Ascending aorta (tissue), 2 donors: Measurements from ENCODE around the gene USP30. TPM values are rescaled to one million over a fixed set of nuclear protein-coding genes. Genes with fewer than 3 reads are reported as not detected.

Source experiments
- DNase-seq, 2 donors: peaks; one replicate each; pipeline ENCODE4 v3.0.0-alpha.2; 2019; ENCODE audit warnings: low spot score in 2 of 2
- H3K27ac ChIP-seq, 2 donors: fragments of 200-600 bp; sonication (generic); one replicate each; pipeline ENCODE4 v1.5.1; 2016 to 2017; ENCODE audit warnings: mild to moderate bottlenecking in 1 of 2
- H3K27me3 ChIP-seq: fragments of 200-600 bp; sonication (generic); one replicate; pipeline ENCODE4 v1.5.1; 2017
- H3K36me3 ChIP-seq, 2 donors: fragments of 200-600 bp; sonication (generic); one replicate each; pipeline ENCODE4 v1.5.1; 2016
- H3K4me1 ChIP-seq, 2 donors: fragments of 200-600 bp; sonication (generic); one replicate each; pipeline ENCODE4 v1.5.1; 2016 to 2017; ENCODE audit warnings: mild to moderate bottlenecking in 1 of 2
- H3K4me3 ChIP-seq, 2 donors: fragments of 200-600 bp; sonication (generic); one replicate each; pipeline ENCODE4 v1.5.1; 2016 to 2017; ENCODE audit warnings: mild to moderate bottlenecking in 1 of 2
- H3K9me3 ChIP-seq, 2 donors: fragments of 200-600 bp; sonication (generic); one replicate each; pipeline ENCODE4 v1.5.1; 2016
- intact Hi-C: fragments of 100-400 bp; cut with DNase I; formaldehyde crosslinking; loops from one replicate; pipeline ENCODE4 v1.15.1; 2023
- total RNA-seq: library from RNA; depleted of rRNA; stranded (reverse); fragments of >200 nt; gene quantifications from one replicate; pipeline ENCODE4 v1.1.0, GENCODE V29; 2016
- TF ChIP-seq, protein P1 (sequence below), 3 experiments: fragments of 200-600 bp in 2 of 3; fragments of 450-650 bp in 1 of 3; sonication (generic) in 2 of 3; IDR thresholded peaks; one replicate each; pipeline ENCODE4 v1.5.1; 2016 to 2019; ENCODE audit warnings: antibody characterized with exemption in 3 of 3, mild to moderate bottlenecking in 1 of 3, moderate library complexity in 1 of 3

USP30 gene
- total RNA-seq, 1 donor from 2014 or later: 36.0 TPM

DNA sequence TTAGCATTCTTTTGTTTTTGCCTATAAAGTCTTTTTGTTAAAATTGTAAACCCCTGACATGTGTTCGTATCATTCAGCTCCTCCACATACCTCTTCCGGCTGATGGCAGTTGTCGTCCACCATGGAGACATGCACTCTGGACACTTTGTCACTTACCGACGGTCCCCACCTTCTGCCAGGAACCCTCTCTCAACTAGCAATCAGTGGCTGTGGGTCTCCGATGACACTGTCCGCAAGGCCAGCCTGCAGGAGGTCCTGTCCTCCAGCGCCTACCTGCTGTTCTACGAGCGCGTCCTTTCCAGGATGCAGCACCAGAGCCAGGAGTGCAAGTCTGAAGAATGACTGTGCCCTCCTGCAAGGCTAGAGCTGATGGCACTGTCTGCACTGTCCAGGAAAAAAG is 33.2 kb downstream of the USP30 start:
- Histone ChIP-seq H3K9me3 (no peaks in the 10 kb centered on the region), H3K4me3 (no peak overlapping the region), H3K4me1 (no peaks in the 10 kb centered on the region), H3K27me3 (no peaks in the 10 kb centered on the region), H3K27ac (no peak overlapping the region), H3K36me3 (peaks cover 72 to 79% of the 10 kb centered on the region in 2 donors)
- TF ChIP-seq, protein P1, sequence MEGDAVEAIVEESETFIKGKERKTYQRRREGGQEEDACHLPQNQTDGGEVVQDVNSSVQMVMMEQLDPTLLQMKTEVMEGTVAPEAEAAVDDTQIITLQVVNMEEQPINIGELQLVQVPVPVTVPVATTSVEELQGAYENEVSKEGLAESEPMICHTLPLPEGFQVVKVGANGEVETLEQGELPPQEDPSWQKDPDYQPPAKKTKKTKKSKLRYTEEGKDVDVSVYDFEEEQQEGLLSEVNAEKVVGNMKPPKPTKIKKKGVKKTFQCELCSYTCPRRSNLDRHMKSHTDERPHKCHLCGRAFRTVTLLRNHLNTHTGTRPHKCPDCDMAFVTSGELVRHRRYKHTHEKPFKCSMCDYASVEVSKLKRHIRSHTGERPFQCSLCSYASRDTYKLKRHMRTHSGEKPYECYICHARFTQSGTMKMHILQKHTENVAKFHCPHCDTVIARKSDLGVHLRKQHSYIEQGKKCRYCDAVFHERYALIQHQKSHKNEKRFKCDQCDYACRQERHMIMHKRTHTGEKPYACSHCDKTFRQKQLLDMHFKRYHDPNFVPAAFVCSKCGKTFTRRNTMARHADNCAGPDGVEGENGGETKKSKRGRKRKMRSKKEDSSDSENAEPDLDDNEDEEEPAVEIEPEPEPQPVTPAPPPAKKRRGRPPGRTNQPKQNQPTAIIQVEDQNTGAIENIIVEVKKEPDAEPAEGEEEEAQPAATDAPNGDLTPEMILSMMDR (IDR thresholded peaks at IDR 0.05): no peak
- DNase-seq: no peak
- intact Hi-C loops: no loop called here

DNA sequence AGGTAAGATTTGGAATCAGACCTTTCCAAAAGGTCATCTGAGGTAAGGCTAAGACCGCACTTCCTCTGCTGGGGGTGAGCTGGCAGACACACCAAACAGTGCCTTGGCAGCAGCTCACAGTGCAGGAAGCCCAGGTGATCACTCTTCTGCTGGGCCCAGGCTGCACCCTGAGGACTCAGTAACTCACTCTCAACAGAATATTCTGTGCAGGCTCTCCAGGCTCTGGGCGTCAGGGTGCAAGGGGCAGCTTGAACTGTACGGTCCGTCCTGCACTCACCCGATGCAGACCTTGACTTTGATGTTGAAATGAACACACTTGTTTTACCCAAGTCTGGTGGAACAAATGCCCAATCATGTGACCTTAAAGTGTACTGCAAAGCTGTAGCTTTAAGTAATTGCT is 34.9 kb downstream of the USP30 start:
- DNase-seq: no peak
- intact Hi-C loops: no loop called here
- H3K4me1 ChIP-seq: peaks cover 0 to 6% of the 10 kb centered on the region in 2 donors
- no peaks in the 10 kb centered on the region for H3K9me3 ChIP-seq
- TF ChIP-seq, protein P1 (IDR thresholded peaks at IDR 0.05): no peak
- H3K27me3 ChIP-seq: no peaks in the 10 kb centered on the region
- H3K4me3 ChIP-seq: no peak overlapping the region
- peaks cover 62 to 68% of the 10 kb centered on the region in 2 donors for H3K36me3 ChIP-seq
- no peak overlapping the region for H3K27ac ChIP-seq

DNA sequence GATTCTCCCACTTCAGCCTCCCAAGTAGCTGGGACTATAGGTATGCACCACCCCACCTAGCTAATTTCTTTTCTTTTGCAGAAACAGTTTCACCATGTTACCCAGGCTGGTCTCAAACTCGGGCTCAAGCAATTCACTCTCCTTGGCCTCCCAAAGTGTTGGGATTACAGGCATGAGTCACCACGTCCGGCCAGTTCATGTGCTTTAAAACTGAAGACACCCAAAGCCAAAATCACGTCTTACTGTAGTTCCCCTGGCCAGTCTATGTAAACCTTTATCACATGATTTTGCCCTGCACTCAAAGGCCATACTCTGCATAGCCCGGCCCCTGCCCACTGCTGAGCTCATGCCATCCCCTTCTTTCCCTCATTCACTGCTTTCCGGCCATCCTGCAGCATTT is 36.4 kb downstream of the USP30 start:
- intact Hi-C loops: no loop called here
- Histone ChIP-seq H3K4me3 (no peak overlapping the region), H3K27me3 (no peaks in the 10 kb centered on the region), H3K9me3 (no peaks in the 10 kb centered on the region), H3K4me1 (peaks cover 4 to 19% of the 10 kb centered on the region in 2 donors), H3K27ac (no peak overlapping the region), H3K36me3 (peaks cover 48 to 52% of the 10 kb centered on the region in 2 donors)
- DNase-seq: no peak
- TF ChIP-seq, protein P1 (IDR thresholded peaks at IDR 0.05): no peak

DNA sequence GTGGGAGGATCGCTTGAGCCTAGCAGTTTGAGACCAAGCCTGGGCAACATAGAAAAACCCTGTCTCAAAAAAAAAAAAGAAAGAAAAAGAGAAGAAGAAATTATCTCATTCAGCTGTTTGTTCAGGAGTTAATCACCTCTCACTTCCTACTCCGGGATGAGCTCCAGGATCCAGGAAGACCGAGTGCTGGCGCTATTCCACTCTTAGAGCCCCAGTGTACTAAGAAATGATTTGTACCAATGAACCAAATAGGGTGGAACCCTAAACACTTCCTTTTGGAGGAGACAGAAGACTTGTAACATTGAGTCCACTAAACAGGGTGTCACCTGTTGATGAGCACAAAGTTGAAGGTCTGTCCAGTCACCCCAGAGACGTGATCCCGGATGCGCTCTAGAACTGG is 37.3 kb downstream of the USP30 start:
- no peak overlapping the region for H3K27ac ChIP-seq
- TF ChIP-seq, protein P1 (IDR thresholded peaks at IDR 0.05): no peak
- intact Hi-C loops: loop anchor here (5.0 to 10.0 kb wide), 6 partner anchors 232 to 1405 kb away; partner anchors contain the start of genes CORO1C, PWP1 and SSH1
- DNase-seq: no peak
- no peak overlapping the region for H3K4me3 ChIP-seq
- H3K4me1 ChIP-seq: peaks cover 4 to 21% of the 10 kb centered on the region in 2 donors
- no peaks in the 10 kb centered on the region for H3K9me3 ChIP-seq
- no peaks in the 10 kb centered on the region for H3K27me3 ChIP-seq
- H3K36me3 ChIP-seq: peaks cover 44 to 45% of the 10 kb centered on the region in 2 donors

DNA sequence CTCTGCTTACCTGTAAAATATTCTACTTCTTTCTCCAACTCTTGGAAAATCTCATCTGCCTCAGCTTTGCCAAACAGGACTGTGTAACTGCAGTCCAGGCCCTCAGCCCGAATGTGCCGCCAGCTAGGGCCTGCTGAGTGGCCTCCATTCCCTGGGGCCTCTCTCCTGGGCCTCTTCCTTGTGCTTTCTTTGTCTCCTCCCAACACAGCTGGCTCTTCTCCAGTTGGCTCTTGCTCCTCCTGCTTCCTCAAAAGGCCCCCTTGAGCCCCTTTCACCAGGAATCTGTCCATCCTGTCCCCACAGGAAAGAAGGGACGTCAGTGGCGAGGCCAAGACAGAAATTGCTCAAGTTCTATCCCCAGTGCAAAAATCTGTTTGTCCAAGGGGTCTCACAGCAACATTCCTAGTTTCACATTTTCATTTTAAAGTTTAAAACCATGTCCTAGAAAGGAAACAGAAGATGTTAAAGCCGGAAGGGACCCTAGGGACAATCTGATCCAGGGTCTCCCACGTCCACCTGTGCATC is 40.2 kb downstream of the USP30 start:
- Histone ChIP-seq H3K9me3 (no peaks in the 10 kb centered on the region), H3K4me1 (peaks cover 7 to 25% of the 10 kb centered on the region in 2 donors), H3K27ac (peak overlapping the region; percentile 54 to 58), H3K27me3 (no peaks in the 10 kb centered on the region), H3K4me3 (peak overlapping the region; percentile 52 to 66), H3K36me3 (peaks cover 18 to 23% of the 10 kb centered on the region in 2 donors)
- no peak for DNase-seq
- intact Hi-C loops: loop anchor here (1.0 to 10.0 kb wide), 10 partner anchors 19 to 1408 kb away; partner anchors contain the start of genes CORO1C, FICD, ISCU and PWP1
- TF ChIP-seq, protein P1 (IDR thresholded peaks at IDR 0.05): no peak
